Natural killer cell treated with Interleukin-12 subunit alpha and Interleukin-12 subunit beta and Interleukin-15 and Interleukin-18, amount 100 ng/mL, for 72 hours (primary cell): ENCODE data around the gene CBR1. TPM values are rescaled to one million over a fixed set of nuclear protein-coding genes. Genes with fewer than 3 reads are reported as not detected.
A peak's percentile ranks its signal among the peaks of the same experiment; 100 is the strongest.

Experiments
- ATAC-seq, 2 donors: fragments of 150-1000 bp; cut with Tn5 transposase in 1 of 2; sonication (Bioruptor Pico), chemical (Tn5 transposase) in 1 of 2; 2 replicates each; pipeline ENCODE4 v1.10.0; 2021
- DNase-seq: peaks from one replicate; pipeline ENCODE4 v3.0.0; 2022; ENCODE audit warnings: low spot score
- H3K27ac Mint-ChIP-seq, 2 donors: 1 replicate in 1 of 2; 2 replicates in 1 of 2; pipeline ENCODE4 v1.8.0; 2022; ENCODE audit warnings: mixed read lengths in 2 of 2, mild to moderate bottlenecking in 1 of 2, moderate library complexity in 1 of 2
- H3K27me3 Mint-ChIP-seq, 2 donors: 1 replicate in 1 of 2; 2 replicates in 1 of 2; pipeline ENCODE4 v1.8.0; 2022; ENCODE audit warnings: mixed read lengths in 2 of 2
- H3K36me3 Mint-ChIP-seq: one replicate; pipeline ENCODE4 v1.8.0; 2022; ENCODE audit warnings: mixed read lengths
- H3K4me1 Mint-ChIP-seq, 2 donors: 1 replicate in 1 of 2; 2 replicates in 1 of 2; pipeline ENCODE4 v1.8.0; 2022; ENCODE audit warnings: low read depth in 2 of 2, mixed read lengths in 2 of 2, mild to moderate bottlenecking in 1 of 2
- H3K4me3 Mint-ChIP-seq: one replicate; pipeline ENCODE4 v1.8.0; 2022; ENCODE audit warnings: mixed read lengths
- H3K9me3 Mint-ChIP-seq: 2 replicates; pipeline ENCODE4 v1.8.0; 2022; ENCODE audit warnings: mixed read lengths
- total RNA-seq, 2 donors: library from RNA; stranded (reverse); gene quantifications; one replicate each; pipeline ENCODE4 v1.2.3, GENCODE V29; 2022

CBR1 gene
- total RNA-seq, 2 donors from 2014 or later: 34.2 to 43.3 TPM

- Mint-ChIP-seq H3K9me3 (no peaks in the 10 kb centered on the region), H3K4me1 (no peaks in the 10 kb centered on the region), H3K27ac (no peak overlapping the region), H3K27me3 (no peaks in the 10 kb centered on the region), H3K4me3 (no peak overlapping the region), H3K36me3 (peaks cover 32% of the 10 kb centered on the region)
- ATAC-seq (no peak), DNase-seq (no peak)
These were observed 30.9 kb upstream of the CBR1 start for GRCh38 chr21:36038701-36039497.

- H3K27ac Mint-ChIP-seq: no peak overlapping the region
- H3K36me3 Mint-ChIP-seq: peaks cover 38% of the 10 kb centered on the region
- ATAC-seq (no peak), DNase-seq (no peak)
- no peaks in the 10 kb centered on the region for H3K9me3 Mint-ChIP-seq
- H3K4me3 Mint-ChIP-seq: no peak overlapping the region
- no peaks in the 10 kb centered on the region for H3K27me3 Mint-ChIP-seq
- peaks cover 0 to 2% of the 10 kb centered on the region in 2 donors for H3K4me1 Mint-ChIP-seq
These were observed 30.0 kb upstream of the CBR1 start for GRCh38 chr21:36039861-36040260.

- DNase-seq (no peak), ATAC-seq (no peak)
- no peak overlapping the region for H3K4me3 Mint-ChIP-seq
- H3K27me3 Mint-ChIP-seq: no peaks in the 10 kb centered on the region
- H3K27ac Mint-ChIP-seq: no peak overlapping the region
- peaks cover 0 to 4% of the 10 kb centered on the region in 2 donors for H3K4me1 Mint-ChIP-seq
- no peaks in the 10 kb centered on the region for H3K9me3 Mint-ChIP-seq
- peaks cover 42% of the 10 kb centered on the region for H3K36me3 Mint-ChIP-seq
These were observed 29.4 kb upstream of the CBR1 start for GRCh38 chr21:36040389-36040788.

GRCh38 chr21:36041910-36042309 is 27.9 kb upstream of the CBR1 start:
- H3K9me3 Mint-ChIP-seq: no peaks in the 10 kb centered on the region
- ATAC-seq (no peak), DNase-seq (no peak)
- H3K4me3 Mint-ChIP-seq: no peak overlapping the region
- no peaks in the 10 kb centered on the region for H3K27me3 Mint-ChIP-seq
- H3K27ac Mint-ChIP-seq: no peak overlapping the region
- H3K36me3 Mint-ChIP-seq: peaks cover 34% of the 10 kb centered on the region
- H3K4me1 Mint-ChIP-seq: peaks cover 0 to 4% of the 10 kb centered on the region in 2 donors

GRCh38 chr21:36044056-36044455 is 25.8 kb upstream of the CBR1 start:
- no peaks in the 10 kb centered on the region for H3K27me3 Mint-ChIP-seq
- H3K4me1 Mint-ChIP-seq: peaks cover 0 to 4% of the 10 kb centered on the region in 2 donors
- H3K9me3 Mint-ChIP-seq: no peaks in the 10 kb centered on the region
- DNase-seq (no peak), ATAC-seq (no peak)
- no peak overlapping the region for H3K27ac Mint-ChIP-seq
- H3K4me3 Mint-ChIP-seq: no peak overlapping the region
- peaks cover 30% of the 10 kb centered on the region for H3K36me3 Mint-ChIP-seq

- Mint-ChIP-seq H3K4me3 (no peak overlapping the region), H3K9me3 (no peaks in the 10 kb centered on the region), H3K4me1 (peaks cover 0 to 9% of the 10 kb centered on the region in 2 donors), H3K36me3 (peaks cover 30% of the 10 kb centered on the region), H3K27ac (no peak overlapping the region), H3K27me3 (no peaks in the 10 kb centered on the region)
- ATAC-seq (no peak), DNase-seq (no peak)
These were observed 23.8 kb upstream of the CBR1 start for GRCh38 chr21:36045993-36046392.

- peaks cover 0 to 9% of the 10 kb centered on the region in 2 donors for H3K4me1 Mint-ChIP-seq
- no peak overlapping the region for H3K4me3 Mint-ChIP-seq
- DNase-seq: no peak
- peaks cover 22% of the 10 kb centered on the region for H3K36me3 Mint-ChIP-seq
- no peaks in the 10 kb centered on the region for H3K9me3 Mint-ChIP-seq
- no peak for ATAC-seq
- no peak overlapping the region for H3K27ac Mint-ChIP-seq
- H3K27me3 Mint-ChIP-seq: no peaks in the 10 kb centered on the region
These were observed 22.7 kb upstream of the CBR1 start for GRCh38 chr21:36047139-36047538.

- no peak overlapping the region for H3K27ac Mint-ChIP-seq
These were observed 21.5 kb upstream of the CBR1 start for GRCh38 chr21:36048357-36048756.

GRCh38 chr21:36052860-36053714 is 16.7 kb upstream of the CBR1 start:
- peaks cover 13% of the 10 kb centered on the region for H3K36me3 Mint-ChIP-seq
- H3K4me3 Mint-ChIP-seq: no peak overlapping the region
- peak in 1 of 2 donors; percentile 41 for ATAC-seq
- H3K27ac Mint-ChIP-seq: no peak overlapping the region
- DNase-seq: no peak
- peaks cover 7 to 9% of the 10 kb centered on the region in 2 donors for H3K4me1 Mint-ChIP-seq
- H3K27me3 Mint-ChIP-seq: no peaks in the 10 kb centered on the region
- H3K9me3 Mint-ChIP-seq: no peaks in the 10 kb centered on the region

More at GRCh38 chr21:36048357-36048756, 21.5 kb upstream of the CBR1 start:
- peaks cover 0 to 9% of the 10 kb centered on the region in 2 donors for H3K4me1 Mint-ChIP-seq
- peaks cover 22% of the 10 kb centered on the region for H3K36me3 Mint-ChIP-seq
- DNase-seq (no peak), ATAC-seq (no peak)
- no peaks in the 10 kb centered on the region for H3K9me3 Mint-ChIP-seq
- no peak overlapping the region for H3K4me3 Mint-ChIP-seq
- H3K27me3 Mint-ChIP-seq: no peaks in the 10 kb centered on the region

- Mint-ChIP-seq H3K9me3 (no peaks in the 10 kb centered on the region), H3K27ac (no peak overlapping the region), H3K27me3 (no peaks in the 10 kb centered on the region), H3K36me3 (peaks cover 16% of the 10 kb centered on the region), H3K4me1 (peaks cover 9 to 12% of the 10 kb centered on the region in 2 donors), H3K4me3 (no peak overlapping the region)
- ATAC-seq (no peak), DNase-seq (no peak)
These were observed 16.1 kb upstream of the CBR1 start for GRCh38 chr21:36053715-36054062.

GRCh38 chr21:36055551-36055950 is 14.3 kb upstream of the CBR1 start:
- Mint-ChIP-seq H3K27ac (no peak overlapping the region), H3K27me3 (no peaks in the 10 kb centered on the region), H3K9me3 (no peaks in the 10 kb centered on the region), H3K4me3 (no peak overlapping the region), H3K4me1 (peaks cover 9 to 11% of the 10 kb centered on the region in 2 donors), H3K36me3 (peaks cover 13% of the 10 kb centered on the region)
- ATAC-seq: no peak
- no peak for DNase-seq

GRCh38 chr21:36059823-36060158 is 10.0 kb upstream of the CBR1 start:
- ATAC-seq (peak; percentile 68), DNase-seq (no peak)
- Mint-ChIP-seq H3K27me3 (peaks cover 4 to 6% of the 10 kb centered on the region in 2 donors), H3K4me1 (peaks cover 9 to 13% of the 10 kb centered on the region in 2 donors), H3K4me3 (peak overlapping the region; percentile 93), H3K27ac (peak overlapping the region; percentile 93 to 95), H3K9me3 (no peaks in the 10 kb centered on the region), H3K36me3 (peaks cover 10% of the 10 kb centered on the region)

- ATAC-seq: peak; percentile 94 to 95
- peak within 1 kb of the TSS; percentile 93 to 95 for H3K27ac Mint-ChIP-seq
- peaks cover 4 to 6% of the 10 kb centered on the region in 2 donors for H3K27me3 Mint-ChIP-seq
- peak within 1 kb of the TSS; percentile 93 for H3K4me3 Mint-ChIP-seq
- peaks cover 9 to 13% of the 10 kb centered on the region in 2 donors for H3K4me1 Mint-ChIP-seq
- H3K9me3 Mint-ChIP-seq: no peaks in the 10 kb centered on the region
- peak; percentile 95 for DNase-seq
- peaks cover 10% of the 10 kb centered on the region for H3K36me3 Mint-ChIP-seq
These were observed 9.5 kb upstream of the CBR1 start, which contains the start of gene SETD4 for GRCh38 chr21:36060159-36060921. TSS of gene SETD4 (minus strand) at chr21:36060526. CDS start at chr21:36058888, 1,638 bp downstream.
